Lung (tissue), 12 donors: Measurements from ENCODE around the gene JTB. TPM values are rescaled to one million over a fixed set of nuclear protein-coding genes. Genes with fewer than 3 reads are reported as not detected.

Source experiments
- ATAC-seq: fragments of 200-7000 bp; cut with Tn5 transposase; one replicate; pipeline ENCODE4 v1.9.1; 2020; ENCODE audit warnings: moderate number of reproducible peaks; ENCODE audit not compliant: insufficient read depth, low FRiP score
- DNase-seq, 3 donors: peaks; one replicate each; pipeline ENCODE4 v3.0.0-alpha.2; 2013 to 2017
- H3K27ac ChIP-seq, 2 donors: one replicate each; pipeline ENCODE4 v1.5.1; 2013; ENCODE audit warnings: mild to moderate bottlenecking in 2 of 2, moderate library complexity in 2 of 2, control low read depth in 1 of 2, inconsistent platforms in 1 of 2, low read depth in 1 of 2, low read length in 1 of 2
- H3K27me3 ChIP-seq, 3 donors: one replicate each; pipeline ENCODE4 v1.5.1; 2013; ENCODE audit warnings: low read length in 2 of 3; ENCODE audit not compliant: control insufficient read depth in 3 of 3, insufficient read depth in 3 of 3
- H3K36me3 ChIP-seq, 4 donors: one replicate each; pipeline ENCODE4 v1.5.1; 2013; ENCODE audit warnings: low read length in 4 of 4, mild to moderate bottlenecking in 1 of 4, moderate library complexity in 1 of 4; ENCODE audit not compliant: control insufficient read depth in 4 of 4, insufficient read depth in 4 of 4
- H3K4me1 ChIP-seq, 5 donors: one replicate each; pipeline ENCODE4 v1.5.1; 2013; ENCODE audit warnings: low read length in 5 of 5, mild to moderate bottlenecking in 2 of 5, moderate library complexity in 1 of 5; ENCODE audit not compliant: control insufficient read depth in 5 of 5, insufficient read depth in 5 of 5
- H3K4me3 ChIP-seq: one replicate; pipeline ENCODE4 v1.5.1; 2013; ENCODE audit warnings: mild to moderate bottlenecking, control low read depth, moderate library complexity
- H3K9ac ChIP-seq, 2 donors: one replicate each; pipeline ENCODE4 v1.5.1; 2013; ENCODE audit warnings: low read length in 2 of 2, control low read depth in 1 of 2; ENCODE audit not compliant: insufficient read depth in 1 of 2
- H3K9me3 ChIP-seq, 4 donors: one replicate each; pipeline ENCODE4 v1.5.1; 2013; ENCODE audit warnings: low read length in 3 of 4, mild to moderate bottlenecking in 1 of 4, moderate library complexity in 1 of 4; ENCODE audit not compliant: control insufficient read depth in 4 of 4, insufficient read depth in 3 of 4
- CTCF ChIP-seq: IDR thresholded peaks from 2 replicates; pipeline ENCODE4 v1.5.1; 2012; ENCODE audit warnings: mild to moderate bottlenecking; ENCODE audit errors: control extremely low read depth, extremely low read depth
- WGBS, 2 donors: extraction: QIAGEN DNeasy Blood & Tissue Kit; methylation state at CpG; one replicate each; pipeline ENCODE4 v1.1.7; 2013; 5-methylcytosine and 5-hydroxymethylcytosine counted together
- polyA plus RNA-seq, 2 donors: library from polyadenylated mRNA; stranded (reverse); fragments of 200-250 nt; gene quantifications; one replicate each; pipeline ENCODE4 v1.2.1, GENCODE V29; 2013
- total RNA-seq, 2 donors: library from RNA; depleted of rRNA in 1 of 2; stranded (reverse); fragments of >200 nt in 1 of 2; gene quantifications; one replicate each; pipeline ENCODE4 v1.2.1, GENCODE V29; 2014 to 2021
- donor health status: control.
- donor health status: control.
- donor health status: Bipolar disorder and iron deficiency.
- donor health status: healthy.
- donor health status: DM: yes; HTN: yes; CAD: no.

Gene JTB
- total and polyA plus RNA-seq, 4 donors, result 105 to 230 (median 176) TPM

DNA sequence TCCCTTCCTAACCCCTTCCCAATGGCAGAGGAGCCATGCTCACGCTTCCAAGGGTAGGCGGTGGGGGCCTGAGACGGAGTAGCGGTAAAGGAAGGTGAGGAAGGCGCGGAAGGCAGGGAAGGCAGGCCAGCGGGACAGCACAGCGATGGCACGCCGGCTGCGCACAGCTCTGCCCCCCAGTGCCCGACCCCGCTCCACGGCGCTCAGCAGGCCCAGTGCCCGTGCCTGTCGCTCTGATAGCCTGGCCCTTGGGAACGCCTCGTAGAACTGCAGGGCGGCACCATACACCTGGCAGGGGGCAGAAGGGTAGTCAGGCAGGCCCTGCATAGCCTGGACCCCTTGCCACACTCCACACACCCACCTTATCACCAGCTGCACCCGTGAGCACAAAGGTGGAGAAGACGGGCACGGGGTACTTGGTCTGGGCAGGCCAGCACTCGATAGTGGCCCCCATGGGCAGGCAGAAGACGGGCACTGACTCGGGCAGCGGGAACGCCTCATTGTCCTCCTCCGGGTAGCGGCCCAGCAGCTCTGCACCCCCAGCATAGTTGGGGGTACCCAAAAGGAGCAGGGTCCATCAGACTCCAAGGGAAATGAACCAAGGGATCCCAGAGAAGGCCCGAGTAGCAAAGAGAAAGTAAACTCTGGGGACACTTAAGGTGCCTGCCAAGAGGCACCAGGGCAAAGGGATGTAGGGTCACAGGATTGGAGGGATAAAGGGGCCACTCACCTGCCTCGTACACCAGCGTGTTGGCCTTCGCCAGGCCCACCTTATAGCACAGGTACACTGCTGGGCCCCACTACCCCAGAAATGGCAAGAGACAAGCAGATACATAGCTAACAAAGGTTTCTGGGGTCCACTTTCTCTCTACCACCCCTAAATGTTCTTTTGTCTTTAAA, 35.4 kb downstream of the JTB start:
- Histone ChIP-seq H3K27me3 (no peaks in the 10 kb centered on the region), H3K4me1 (peaks cover 0 to 14% (median 8%) of the 10 kb centered on the region in 5 donors), H3K9me3 (no peaks in the 10 kb centered on the region), H3K36me3 (peaks cover 0 to 48% (median 29%) of the 10 kb centered on the region in 4 donors), H3K27ac (no peak overlapping the region), H3K9ac (no peak overlapping the region), H3K4me3 (no peak overlapping the region)
- ATAC-seq, result no peak
- 96% methylated on average over 34 of the region's 34 CpGs for WGBS, 2 donors
- no peak for DNase-seq
- TF ChIP-seq CTCF, result no peak

- no peak for TF ChIP-seq CTCF
- no peak overlapping the region for H3K4me3 ChIP-seq
- ATAC-seq (no peak), DNase-seq (no peak)
- H3K36me3 ChIP-seq, result peaks cover 5 to 60% (median 41%) of the 10 kb centered on the region in 4 donors
- H3K27ac ChIP-seq, result no peak overlapping the region
- 96 to 98% methylated on average over 8 of the region's 8 CpGs for WGBS, 2 donors
- no peak overlapping the region for H3K9ac ChIP-seq
- no peaks in the 10 kb centered on the region for H3K9me3 ChIP-seq
- H3K4me1 ChIP-seq, result peaks cover 0 to 11% (median 8%) of the 10 kb centered on the region in 5 donors
- H3K27me3 ChIP-seq, result no peaks in the 10 kb centered on the region
Observed at GRCh38 chr1:153940756-153941155, 36.7 kb downstream of the JTB start.

GRCh38 chr1:153939476-153939875, 38.0 kb downstream of the JTB start:
- H3K9me3 ChIP-seq, result no peaks in the 10 kb centered on the region
- no peak overlapping the region for H3K4me3 ChIP-seq
- 92 to 93% methylated on average over 12 of the region's 12 CpGs for WGBS, 2 donors
- H3K27me3 ChIP-seq, result no peaks in the 10 kb centered on the region
- TF ChIP-seq CTCF, result no peak
- peaks cover 0 to 8% (median 0%) of the 10 kb centered on the region in 5 donors for H3K4me1 ChIP-seq
- no peak overlapping the region for H3K9ac ChIP-seq
- ATAC-seq (no peak), DNase-seq (no peak)
- no peak overlapping the region for H3K27ac ChIP-seq
- peaks cover 7 to 67% (median 45%) of the 10 kb centered on the region in 4 donors for H3K36me3 ChIP-seq
